NCI-H2196 (cell line): ENCODE results near the gene MGLL.
A peak's percentile ranks its signal among the peaks of the same experiment; 100 is the strongest.

ENCODE experiments used
- DNase-seq: peaks from one replicate; lab custom pipeline; 2025; ENCODE audit not compliant: unreplicated experiment; lab: John Stamatoyannopoulos, UW

Gene MGLL

DNA sequence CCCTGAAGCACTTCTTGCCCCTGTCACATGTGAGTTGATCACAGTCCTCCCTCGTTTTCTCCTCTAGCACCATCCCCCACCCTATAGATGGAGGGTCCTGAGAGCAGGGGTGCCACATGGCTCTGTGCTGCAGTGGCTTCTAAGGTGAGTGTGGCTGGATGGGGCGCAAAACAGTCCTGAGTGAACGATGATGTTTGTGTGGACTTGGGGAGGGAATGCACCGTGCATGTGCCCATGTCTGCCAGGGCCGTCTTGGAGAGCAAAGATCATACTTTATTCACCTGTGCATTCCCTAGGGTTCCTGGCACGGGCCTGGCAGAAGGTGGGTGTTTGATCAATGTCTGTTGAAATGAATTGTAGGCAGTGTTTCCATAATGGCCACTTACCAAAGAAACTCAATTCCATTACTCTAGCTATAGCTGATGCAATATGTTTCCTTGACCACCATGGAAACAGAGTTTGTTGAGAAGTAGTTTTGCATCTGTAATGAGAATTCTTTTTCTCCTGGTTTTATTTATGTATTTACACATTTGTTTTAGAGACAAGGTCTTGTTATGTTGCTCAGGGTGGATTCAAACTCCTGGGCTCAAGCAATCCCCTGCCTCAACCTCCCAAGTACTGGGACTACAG, 91.5 kb downstream of the MGLL start:
- DNase-seq = no peak

DNA sequence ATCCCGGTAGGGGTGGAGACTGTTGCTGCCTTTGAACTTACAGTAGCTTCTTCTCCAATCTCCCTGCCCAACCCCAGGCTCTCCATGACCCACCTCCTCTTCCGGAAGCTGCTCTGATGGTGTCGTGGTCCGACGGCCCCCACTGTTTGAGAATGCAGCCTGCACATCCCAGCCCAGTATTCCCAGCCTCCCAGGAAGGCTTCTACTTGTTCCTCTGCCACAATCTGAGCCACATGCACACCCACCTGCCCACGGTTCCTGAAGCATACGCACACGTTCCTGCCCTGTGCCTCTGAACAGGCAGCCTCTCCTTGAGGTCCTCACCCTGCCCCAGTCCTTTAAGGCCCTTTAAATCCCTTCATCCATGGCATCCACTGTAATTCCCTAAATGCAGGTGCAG, 92.1 kb downstream of the MGLL start:
- DNase-seq = no peak

DNA sequence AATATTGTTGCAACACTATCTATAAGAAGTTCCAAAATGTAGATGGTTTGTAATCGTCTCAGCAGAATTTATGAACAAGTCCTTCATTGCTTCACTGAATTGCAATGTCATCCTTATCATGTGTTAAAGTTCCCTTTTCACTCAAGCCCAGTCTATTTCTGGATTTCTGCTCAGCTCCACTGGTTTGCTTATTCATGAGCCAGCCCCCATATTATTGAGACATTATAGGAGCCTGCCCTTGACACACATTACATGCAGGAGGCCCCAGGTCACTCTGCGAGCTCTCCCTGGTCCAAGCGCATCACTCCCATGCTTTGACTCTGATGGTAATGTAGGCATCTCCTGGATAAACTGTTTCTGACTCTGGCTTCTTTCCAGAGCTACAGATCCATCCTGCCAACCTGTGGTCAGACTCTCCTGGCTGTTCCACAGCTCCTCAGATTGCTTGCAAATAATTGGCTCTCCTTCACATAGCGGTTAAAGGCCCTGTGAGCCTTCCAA, 92.7 kb downstream of the MGLL start:
- peak; percentile 31 for DNase-seq

DNA sequence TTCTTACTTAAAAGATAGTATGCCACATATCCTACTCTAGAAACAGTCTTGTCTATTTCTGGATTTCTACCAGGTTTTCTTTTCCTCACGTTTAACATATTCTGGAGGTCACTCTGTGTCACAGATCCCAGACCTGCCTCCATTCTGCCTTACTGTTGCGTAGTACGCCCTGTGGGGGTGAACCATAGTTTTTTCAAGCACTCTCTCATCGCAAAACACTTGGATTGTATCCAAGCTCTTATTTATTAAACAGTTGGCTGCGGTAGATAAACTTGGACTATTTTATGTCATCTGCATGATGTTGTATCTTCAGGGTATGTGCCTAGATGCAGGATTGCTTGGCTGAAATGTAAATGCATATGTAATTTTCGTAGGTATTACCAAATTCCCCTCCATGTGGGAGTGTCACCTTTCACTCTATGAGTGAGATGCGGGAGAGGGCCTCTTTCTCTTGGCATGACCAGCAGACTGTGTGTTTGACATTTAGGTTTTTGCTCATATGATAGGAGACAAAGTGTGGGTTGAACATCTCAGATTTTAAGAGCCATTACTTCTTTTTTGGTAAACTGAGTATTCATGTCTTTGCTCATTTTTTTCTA, 93.8 kb downstream of the MGLL start:
- DNase-seq = no peak

DNA sequence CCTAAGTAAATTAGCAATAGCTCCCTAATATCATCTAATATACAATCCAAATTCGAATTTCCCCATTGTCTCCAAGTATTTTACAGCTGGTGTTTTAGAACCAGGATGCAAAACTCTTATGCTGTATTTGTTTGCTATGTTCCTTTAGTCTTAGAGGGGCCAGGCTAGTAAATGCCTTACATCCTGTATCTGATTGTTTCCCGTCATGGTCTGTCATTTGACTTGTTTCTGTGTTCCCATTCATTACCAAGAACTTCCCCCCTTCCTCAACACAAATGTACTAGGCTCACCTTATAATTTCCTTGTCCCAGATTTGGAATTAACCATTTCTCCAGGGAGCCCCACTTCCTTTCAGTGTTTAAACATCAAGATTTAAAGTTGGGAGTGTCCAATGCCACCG, 95.4 kb downstream of the MGLL start:
- no peak for DNase-seq

DNA sequence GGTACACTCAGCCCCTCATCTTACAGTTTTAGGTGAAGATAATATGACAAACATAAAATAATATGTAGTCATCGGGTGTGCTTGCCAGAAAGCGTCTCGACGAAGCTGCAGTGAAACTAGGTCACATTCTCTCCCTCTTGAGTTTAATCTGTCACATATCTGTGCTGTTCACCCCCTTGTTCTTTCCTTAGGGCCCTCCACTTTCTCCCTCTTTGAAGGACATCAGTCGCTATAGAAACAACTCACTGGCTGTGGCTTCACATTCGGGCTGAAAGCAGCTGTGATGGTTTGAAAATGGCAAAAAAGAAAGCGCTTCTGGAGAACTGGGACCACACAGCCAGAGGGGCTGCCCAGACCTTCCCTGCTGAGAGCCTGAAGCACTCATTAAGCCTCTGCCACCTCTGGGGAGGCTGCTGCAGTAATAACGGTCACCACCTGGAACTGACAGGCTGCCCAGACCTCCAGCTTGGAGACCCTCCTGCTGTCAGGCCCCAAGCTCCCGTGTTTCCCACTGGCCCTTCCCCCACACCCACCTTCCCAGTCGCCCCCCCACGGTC, 99.2 kb downstream of the MGLL start:
- DNase-seq = no peak

DNA sequence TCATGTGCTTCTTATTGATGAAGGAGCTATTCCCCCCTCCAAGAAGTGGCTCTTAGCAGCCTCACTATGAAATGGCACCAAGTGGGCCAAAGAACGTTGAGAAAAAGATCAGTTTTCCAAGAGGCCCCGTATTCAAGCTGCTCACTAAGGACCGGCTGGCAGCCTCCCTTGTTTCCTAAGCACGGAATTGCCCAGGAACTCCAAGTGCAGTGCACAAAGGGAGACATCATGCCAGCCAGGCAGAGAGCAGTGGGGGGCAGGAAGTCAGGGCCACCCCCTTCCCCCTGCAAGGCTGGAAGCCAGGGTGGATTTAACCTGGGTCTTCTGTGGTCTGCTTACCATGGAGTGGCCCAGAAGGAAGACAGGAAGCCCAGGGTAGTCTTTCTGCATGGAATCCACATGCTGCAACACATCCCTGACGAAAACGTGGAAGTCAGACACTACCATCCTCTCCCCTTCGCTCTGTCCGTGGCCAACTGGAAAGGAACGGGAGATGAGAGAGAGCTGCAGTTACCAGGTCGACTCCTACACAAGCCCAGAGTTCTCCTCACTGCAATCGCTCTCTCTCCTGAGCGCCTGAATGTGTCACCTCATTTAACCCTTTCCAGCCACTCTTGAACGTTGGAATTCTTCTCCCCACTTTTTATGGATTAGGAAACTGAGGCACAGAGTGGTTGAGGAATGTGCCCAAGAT, 100.1 kb downstream of the MGLL start:
- no peak for DNase-seq

DNA sequence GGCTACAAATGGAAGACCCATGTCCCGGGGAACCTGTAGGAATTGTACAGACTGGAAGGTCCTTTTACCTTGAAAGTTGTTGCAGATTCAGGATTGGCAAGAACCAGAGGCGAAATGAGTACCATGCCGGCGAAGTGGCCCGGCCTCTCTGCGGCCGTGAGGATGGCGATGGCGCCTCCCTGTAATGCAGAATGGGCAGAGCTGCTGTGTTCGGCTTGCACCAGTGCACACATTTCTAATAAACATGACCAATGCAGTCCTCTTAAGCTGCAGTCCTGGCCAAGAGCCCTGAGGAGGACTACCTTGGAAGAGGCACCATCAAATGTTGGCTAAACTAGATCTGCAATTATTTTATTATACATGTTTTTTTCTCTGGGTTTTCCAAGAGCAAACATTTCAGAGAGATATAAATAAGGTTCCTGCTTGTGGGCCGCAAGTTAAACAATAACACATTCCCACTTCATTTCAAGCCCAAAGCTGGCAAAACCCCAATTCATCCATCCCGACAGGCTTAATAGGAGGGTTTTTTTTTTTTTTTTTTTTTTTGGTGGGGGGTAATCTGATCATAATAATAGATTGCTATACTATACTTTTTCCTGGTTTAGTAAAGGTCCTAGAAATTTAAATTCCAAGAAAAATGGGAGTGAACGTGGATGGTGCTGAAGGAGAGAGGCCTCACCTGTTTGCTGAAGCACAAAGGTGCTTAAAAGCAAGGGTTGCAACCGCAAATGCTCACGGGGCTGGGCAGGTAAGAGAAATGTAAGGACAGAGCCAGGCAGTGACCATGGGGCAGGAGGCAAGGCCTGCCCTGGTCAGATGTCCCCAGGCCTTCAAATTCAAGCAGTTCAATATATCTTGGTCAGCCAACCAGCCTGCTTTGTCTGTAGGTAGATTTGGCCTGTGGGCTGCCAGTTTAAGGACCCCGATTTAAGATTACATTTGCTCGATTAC, 101.1 kb downstream of the MGLL start:
- DNase-seq = no peak

DNA sequence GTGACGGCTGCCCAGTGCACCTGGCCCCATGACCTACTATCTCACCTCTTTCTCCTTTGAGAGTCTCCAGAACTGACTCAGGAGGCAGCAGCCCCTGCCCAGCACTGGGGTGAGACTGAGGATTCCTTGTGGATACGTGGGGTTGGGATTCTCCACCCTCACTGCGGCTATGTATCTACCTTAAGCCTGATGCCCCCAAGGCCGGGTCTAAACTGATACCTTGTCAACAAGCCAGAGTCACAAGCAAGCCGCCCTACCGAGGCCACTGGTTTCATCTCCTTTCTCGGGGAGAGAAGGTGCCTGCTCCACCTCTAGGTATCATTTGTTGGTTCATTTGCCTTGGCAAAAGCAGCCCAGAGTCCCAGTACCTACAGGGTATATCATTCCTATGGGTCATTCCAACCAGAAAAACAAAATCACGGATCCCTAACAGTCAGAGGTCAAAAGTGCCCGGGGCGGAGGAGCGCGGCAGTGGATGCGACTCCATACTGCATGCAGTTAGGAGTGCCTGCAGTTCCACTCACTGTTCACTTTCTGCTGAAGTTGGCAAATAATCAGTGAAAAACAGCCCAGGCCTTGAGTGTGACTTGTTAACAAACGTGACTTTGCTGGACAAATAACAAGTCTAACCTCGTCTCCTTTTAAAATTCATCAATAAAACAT, 102.0 kb downstream of the MGLL start:
- DNase-seq = no peak

DNA sequence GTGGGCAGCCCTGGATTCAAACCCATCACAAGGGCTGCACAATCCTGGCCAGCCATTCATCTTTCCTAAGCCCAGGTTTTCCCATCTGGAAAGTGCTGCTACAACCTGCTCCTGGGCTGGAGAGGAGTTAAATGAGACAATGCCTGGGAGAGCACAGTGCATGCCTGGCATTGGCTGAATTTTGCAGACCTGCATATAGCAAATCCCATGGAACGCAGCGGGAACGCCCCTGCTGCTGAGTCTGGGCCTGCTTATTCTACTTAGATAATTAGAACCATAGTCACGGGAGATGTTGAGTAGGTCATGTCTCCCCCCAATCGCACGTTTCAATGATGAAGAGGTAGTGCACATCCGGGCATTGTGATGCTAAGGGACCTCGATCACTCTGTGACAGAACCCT, 102.9 kb downstream of the MGLL start:
- DNase-seq = no peak

DNA sequence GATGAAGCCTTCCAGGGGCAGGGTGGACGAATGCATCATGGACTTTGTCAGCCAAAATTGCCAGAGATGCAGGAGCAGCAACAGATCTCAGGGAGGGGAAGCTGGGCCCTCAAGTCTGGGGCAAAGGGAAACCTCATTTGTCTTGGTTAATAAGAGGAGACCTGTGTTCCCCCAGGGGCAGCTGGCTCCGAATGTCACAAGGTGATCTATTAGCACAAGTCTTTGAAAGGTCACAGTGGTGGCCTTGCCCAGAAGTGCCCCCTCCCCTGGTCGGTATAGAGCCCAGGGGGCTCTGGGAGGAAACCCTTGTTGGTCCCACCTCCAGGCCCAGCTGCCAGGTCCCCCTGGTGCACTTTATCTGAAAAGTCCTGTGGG, 103.4 kb downstream of the MGLL start:
- DNase-seq = no peak

DNA sequence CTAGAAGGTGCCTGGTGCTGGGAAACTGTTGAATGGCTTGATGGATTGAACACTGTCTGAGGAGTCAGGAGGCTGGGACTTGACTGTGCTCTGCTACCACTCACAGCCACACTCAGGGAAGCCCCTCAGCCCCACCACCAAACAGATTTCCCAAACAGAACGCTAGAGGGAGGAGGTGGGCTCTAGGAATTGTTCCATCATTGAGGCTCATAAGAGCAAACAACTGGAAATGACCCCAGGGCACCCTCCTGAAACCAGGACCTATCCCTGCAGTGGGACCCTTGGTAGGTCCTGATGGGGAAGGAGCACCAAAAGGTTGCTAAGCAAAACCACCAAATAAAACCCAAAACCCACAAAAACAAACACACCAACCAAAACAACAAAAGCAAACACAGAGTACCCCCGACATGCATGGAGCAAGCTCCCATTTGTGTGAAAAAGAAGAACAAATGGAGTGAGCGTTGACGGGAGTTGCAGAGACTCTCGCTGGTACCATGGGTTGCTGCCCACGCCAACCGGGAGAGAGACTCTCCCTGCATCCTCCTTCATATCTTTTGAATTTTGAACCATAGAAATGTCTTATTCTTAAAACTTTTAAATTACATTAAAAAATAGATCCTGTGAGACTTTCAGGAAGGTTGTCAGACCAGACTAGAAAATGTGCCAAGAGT, 103.9 kb downstream of the MGLL start:
- no peak for DNase-seq

DNA sequence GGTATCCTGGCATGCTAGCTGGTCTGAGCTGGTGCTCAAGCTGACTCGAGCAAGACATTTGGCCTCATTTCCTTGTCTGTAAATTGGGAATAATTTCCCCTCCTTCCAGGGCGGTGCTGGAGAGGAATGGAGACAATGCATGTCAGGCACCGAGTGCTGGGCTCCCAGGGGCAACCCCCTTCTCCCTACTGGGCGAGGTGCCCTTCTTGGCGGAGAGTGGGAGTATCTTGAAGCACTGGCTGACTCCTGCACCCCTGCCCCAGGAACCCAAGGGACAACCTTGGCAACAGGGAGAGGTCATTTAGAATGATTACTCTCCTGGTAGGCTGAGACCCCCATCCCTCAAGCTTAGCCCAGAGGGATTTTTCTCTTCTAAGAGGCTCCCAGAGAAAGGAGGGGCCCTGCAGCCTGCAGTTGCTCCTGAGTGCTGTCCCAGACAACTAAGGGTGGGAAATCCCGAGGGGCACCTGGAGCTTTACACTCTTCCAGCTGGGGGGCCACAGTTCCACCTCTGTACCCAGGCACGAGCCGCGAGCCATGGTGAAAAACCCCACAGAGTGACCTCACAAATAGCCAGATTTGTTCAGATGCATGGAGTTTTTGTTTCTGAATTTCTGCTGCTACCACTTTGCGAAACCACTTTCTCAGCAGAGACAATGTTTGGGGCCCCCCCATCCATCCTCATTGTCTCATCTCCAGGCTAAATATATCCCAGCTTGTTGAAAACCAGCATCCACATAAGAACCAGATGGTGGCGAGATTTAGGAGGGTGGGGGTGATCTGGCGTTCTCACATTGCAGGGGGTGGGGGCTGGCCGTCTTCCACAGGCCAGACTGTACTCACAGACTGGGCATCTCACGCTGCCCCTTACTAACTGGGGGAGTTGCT, 104.7 kb downstream of the MGLL start:
- DNase-seq = no peak

DNA sequence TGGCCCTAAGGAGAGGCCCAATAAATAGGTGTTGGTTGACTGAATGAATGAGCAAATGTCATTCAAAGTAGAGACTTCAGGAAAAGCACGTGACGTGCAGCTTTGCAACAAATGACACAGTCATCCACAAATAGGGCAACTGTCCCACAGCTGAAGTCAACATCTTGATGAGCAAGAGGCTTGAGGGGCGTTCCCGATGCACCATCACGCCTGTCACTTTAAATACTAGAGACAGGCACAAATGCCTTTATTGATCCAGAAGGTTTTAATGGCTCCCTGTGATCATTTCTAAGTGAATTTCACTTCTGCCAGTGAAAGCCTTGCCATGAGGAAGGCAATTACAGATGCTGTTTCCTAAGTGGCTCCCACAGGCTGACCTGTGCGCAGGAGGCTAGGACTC, 105.9 kb downstream of the MGLL start:
- DNase-seq = no peak

DNA sequence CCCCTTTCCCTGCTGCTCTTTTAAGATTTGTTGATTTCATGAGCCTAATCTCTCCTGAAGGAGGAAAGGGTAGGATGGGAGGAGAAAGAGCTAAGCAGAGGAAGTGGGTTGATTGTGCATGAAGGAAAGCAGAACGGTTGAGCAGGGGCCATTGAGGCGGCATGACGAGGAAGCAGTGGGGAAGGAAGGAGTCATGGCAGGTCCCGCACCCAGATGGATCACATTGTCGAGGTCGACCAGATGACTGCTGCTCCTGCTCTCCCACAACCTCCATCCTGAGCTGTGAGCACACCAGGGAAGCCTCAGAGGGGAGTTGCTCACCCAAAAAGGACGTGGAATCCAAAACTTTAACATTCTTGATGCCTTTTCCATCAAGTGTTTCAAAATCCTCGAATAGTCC, 106.8 kb downstream of the MGLL start:
- DNase-seq = no peak

DNA sequence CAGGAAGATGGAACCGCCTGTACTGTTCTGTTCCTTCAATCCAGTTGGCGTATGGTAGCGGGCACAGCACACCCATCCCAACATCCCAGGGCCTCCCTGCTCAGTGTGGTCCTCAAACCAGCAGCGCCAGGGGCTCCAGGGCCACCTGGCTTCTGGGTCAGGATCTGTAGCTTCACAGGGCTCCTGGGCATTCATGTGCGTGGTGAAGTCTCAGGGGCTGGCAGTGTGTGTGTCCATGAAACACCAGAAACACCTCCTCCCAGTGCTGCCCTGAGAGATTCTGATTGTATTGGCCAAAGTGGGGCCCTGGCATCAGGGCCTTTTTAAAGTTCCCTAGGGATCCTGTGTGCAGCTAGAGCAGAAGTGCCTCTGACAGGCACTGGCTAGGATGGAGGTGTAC, 107.4 kb downstream of the MGLL start:
- DNase-seq = no peak

DNA sequence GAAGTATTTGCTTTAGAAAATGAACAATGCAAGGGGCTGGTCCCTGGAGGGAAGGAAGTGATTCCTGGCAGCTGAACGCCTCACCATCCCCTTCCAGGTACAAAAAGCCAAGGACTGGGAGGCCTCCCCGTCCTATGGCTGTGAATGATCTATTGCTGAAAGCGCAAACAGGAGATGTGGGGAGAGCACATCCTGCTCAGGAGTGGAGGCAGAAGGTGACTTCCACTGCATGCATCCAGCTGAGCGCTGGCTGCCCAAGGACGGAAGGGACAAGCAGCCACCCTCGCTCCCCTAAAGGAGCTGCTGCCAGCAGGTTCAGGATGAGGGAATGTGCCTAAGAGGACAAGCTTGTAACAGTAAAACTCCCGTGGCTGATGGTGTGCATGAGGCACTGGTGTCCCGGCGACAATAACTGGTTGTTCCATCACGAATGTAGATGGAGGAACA, 108.2 kb downstream of the MGLL start:
- no peak for DNase-seq

DNA sequence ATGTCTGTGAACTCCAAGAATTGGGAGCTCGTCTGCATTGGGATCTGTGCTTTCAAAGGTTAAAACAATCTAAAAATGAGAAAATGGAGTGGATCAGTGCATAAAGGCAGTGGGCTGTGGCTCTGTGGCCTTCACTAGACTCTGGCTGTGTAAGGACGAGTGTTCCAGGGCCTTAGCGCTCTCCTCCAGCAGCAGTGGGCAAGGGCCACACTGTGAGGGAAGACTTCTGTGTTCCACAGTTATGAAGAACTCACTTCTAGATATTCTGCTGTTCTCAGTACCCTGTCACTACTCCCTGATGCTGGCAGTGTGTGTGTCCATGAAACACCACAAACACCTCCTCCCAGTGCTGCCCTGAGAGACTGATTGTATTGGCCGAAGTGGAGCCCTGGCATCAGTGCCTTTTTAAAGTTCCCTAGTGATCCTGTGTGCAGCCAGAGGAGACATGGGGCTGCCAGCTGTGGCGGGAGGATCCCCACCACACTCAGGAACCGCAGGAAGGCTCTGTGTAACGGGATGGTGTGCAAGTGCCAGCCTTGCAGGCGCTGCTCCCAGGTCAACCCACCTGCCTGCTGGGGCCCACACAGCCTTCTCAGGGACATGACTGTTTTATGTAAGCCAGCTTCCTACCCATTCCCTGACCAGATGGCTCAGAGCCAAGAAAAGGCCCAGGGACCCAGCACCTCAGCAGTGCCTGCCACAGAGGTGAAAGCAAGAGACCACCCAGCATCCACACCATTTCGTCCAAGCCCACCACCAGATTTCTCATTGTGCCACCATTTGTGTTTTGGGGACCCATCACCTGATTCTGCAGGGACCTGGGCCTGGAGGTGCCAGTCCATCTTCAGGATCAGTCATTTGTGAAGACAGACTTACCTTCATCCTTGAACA, 109.2 kb downstream of the MGLL start:
- DNase-seq = no peak
